Pancreas (tissue), 10 donors: Measurements from ENCODE around the gene SHMT1. TPM values are rescaled to one million over a fixed set of nuclear protein-coding genes. Genes with fewer than 3 reads are reported as not detected.

ENCODE experiments used
- ATAC-seq, 4 donors: fragments of 200-7000 bp; cut with Tn5 transposase; one replicate each; pipeline versions ENCODE4 v1.8.0 to v1.9.1; 2020; ENCODE audit warnings: mild to moderate bottlenecking in 4 of 4, moderate library complexity in 4 of 4
- DNase-seq, 6 donors: peaks; one replicate each; pipeline ENCODE4 v3.0.0-alpha.2; 2020
- FAIRE-seq: peaks from 2 replicates; lab custom pipeline; 2012; peaks lifted over from hg19 to GRCh38; lab: Jason Lieb, UNC
- H3K27ac ChIP-seq, 4 donors: fragments of 200-600 bp; sonication (generic); 1 replicate in 3 of 4; 2 replicates in 1 of 4; pipeline versions ENCODE4 v1.5.0 to v1.8.0; 2020
- H3K27me3 ChIP-seq, 4 donors: fragments of 200-600 bp; one replicate each; pipeline ENCODE4 v1.8.0; 2021
- H3K36me3 ChIP-seq, 3 donors: fragments of 200-600 bp; sonication (generic) in 1 of 3; one replicate each; pipeline versions ENCODE4 v1.5.0 to v1.8.0; 2020 to 2021
- H3K4me1 ChIP-seq, 3 donors: fragments of 200-600 bp; one replicate each; pipeline ENCODE4 v1.8.0; 2021
- H3K4me3 ChIP-seq, 4 donors: fragments of 200-600 bp; sonication (generic) in 2 of 4; one replicate each; pipeline versions ENCODE4 v1.5.0 to v1.8.0; 2020 to 2021
- H3K9me3 ChIP-seq, 4 donors: fragments of 200-600 bp; one replicate each; pipeline ENCODE4 v1.8.0; 2021
- WGBS, 2 donors: extraction: QIAGEN DNeasy Blood & Tissue Kit; methylation state at CpG; one replicate each; pipeline ENCODE4 v1.1.7; 2013; 5-methylcytosine and 5-hydroxymethylcytosine counted together
- intact Hi-C, 3 donors: fragments of 100-400 bp; cut with DNase I; formaldehyde crosslinking; loops; one replicate each; pipeline versions ENCODE4 v1.11.1 to v1.14.2; 2022
- polyA plus RNA-seq, 2 donors: library from polyadenylated mRNA; stranded (reverse); fragments of 200-250 nt; gene quantifications; one replicate each; pipeline ENCODE4 v1.2.3, GENCODE V29; 2013
- total RNA-seq, 6 donors: library from RNA; stranded (reverse); fragmentation: NEBNext Ultra II Directional in 4 of 6; extraction: Animal tissue kit (Norgen Biotek cat#: 25700) in 4 of 6; gene quantifications; one replicate each; pipeline versions ENCODE4 v1.2.1 to v1.2.4, GENCODE V29; 2021 to 2023
- TF ChIP-seq, protein P1 (sequence below), 4 donors: fragments of 200-600 bp; sonication (generic) in 3 of 4; IDR thresholded peaks; one replicate each; pipeline versions ENCODE4 v1.5.0 to v1.8.0; 2021; ENCODE audit warnings: antibody characterized with exemption in 4 of 4
- donor health status: healthy with polysubstance abuse.
- donor health status: DM: no; HTN: no; CAD: no; lungs with moderate emphysema.
- donor health status: DM: no; HTN: no; CAD: no.
- donor health status: control.
- donor health status: control.
- donor health status: Bipolar disorder and iron deficiency.
- donor health status: DM: yes; HTN: yes; CAD: no.
- donor health status: DM: no; HTN: no; CAD: no.
- donor health status: DM: no; HTN: no; CAD: no.
- donor health status: DM: yes; HTN: yes; CAD: no.

Gene SHMT1
- total and polyA plus RNA-seq, 8 donors: 5.8 to 14.3 (median 11.2) TPM

DNA sequence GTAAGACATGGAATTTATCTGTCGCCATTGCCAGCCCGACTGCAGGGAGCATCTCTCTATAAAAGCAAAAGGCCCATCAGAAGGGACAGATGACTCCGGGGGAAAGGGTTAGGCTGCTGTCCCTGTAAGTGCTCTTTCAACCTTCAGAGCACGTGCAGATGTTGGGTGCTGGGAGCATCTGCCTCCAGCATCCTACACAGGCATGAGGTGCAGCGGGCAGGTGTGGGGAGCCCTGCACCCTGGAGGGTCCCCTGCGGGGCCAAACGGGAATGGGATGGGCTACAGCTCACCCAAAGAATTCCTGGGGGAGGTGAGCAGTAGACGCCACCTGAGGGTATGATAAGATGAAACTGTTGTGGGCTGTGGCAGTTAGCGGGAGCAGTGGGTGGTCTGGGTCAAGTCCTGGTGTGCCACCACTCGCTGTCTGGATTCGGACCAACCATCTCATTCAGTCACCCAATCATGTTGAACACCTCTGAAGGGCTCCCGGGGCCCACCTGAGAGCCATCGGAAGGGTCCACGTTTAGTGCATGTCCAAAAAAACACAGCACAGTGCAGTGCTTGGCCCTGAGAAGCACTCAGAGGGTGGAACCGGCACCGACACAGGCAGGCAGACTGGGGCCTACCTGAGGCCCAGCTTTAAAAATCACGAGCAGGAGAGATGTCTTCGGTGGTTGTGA lies 44.4 kb downstream of the SHMT1 start:
- Histone ChIP-seq H3K36me3 (peaks cover 0 to 17% (median 0%) of the 10 kb centered on the region in 3 donors), H3K4me1 (peaks cover 30 to 38% (median 34%) of the 10 kb centered on the region in 3 donors), H3K9me3 (no peaks in the 10 kb centered on the region), H3K4me3 (no peak overlapping the region), H3K27ac (no peak overlapping the region), H3K27me3 (no peaks in the 10 kb centered on the region)
- peak in 1 of 6 donors; percentile 36 for DNase-seq
- 65 to 75% methylated on average over 18 of the region's 18 CpGs for WGBS, 2 donors
- intact Hi-C loops: no loop called here
- TF ChIP-seq, protein P1, sequence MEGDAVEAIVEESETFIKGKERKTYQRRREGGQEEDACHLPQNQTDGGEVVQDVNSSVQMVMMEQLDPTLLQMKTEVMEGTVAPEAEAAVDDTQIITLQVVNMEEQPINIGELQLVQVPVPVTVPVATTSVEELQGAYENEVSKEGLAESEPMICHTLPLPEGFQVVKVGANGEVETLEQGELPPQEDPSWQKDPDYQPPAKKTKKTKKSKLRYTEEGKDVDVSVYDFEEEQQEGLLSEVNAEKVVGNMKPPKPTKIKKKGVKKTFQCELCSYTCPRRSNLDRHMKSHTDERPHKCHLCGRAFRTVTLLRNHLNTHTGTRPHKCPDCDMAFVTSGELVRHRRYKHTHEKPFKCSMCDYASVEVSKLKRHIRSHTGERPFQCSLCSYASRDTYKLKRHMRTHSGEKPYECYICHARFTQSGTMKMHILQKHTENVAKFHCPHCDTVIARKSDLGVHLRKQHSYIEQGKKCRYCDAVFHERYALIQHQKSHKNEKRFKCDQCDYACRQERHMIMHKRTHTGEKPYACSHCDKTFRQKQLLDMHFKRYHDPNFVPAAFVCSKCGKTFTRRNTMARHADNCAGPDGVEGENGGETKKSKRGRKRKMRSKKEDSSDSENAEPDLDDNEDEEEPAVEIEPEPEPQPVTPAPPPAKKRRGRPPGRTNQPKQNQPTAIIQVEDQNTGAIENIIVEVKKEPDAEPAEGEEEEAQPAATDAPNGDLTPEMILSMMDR (IDR thresholded peaks at IDR 0.05): no peak
- FAIRE-seq: no peak
- ATAC-seq: no peak

DNA sequence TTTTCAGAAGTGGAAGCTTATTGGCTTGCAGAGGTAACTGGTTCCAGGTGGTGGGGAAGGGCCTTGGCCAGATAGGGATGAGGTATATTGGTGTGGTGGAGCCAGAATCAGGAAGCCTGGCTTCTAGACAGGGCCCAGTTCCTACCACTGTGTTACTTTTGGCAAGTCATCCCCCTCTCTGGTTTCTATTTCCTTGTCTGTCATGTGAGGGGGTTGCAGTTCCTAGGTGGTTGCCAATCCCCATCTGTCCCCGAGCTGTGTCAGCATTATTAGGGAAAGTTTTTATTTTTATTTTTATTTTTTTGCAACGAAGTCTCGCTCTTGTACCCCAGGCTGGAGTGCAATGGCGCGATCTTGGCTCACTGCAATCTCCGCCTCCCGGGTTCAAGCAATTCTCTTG lies 45.2 kb downstream of the SHMT1 start:
- no peaks in the 10 kb centered on the region for H3K9me3 ChIP-seq
- TF ChIP-seq, protein P1 (IDR thresholded peaks at IDR 0.05): no peak
- FAIRE-seq (no peak), DNase-seq (no peak), ATAC-seq (no peak)
- H3K4me1 ChIP-seq: peaks cover 34 to 46% (median 36%) of the 10 kb centered on the region in 3 donors
- intact Hi-C loops: no loop called here
- peaks cover 0 to 9% (median 0%) of the 10 kb centered on the region in 3 donors for H3K36me3 ChIP-seq
- H3K27me3 ChIP-seq: no peaks in the 10 kb centered on the region
- H3K4me3 ChIP-seq: peak overlapping the region in 1 of 4 donors; percentile 27
- WGBS, 2 donors: 80 to 90% methylated on average over 7 of the region's 7 CpGs
- H3K27ac ChIP-seq: no peak overlapping the region

DNA sequence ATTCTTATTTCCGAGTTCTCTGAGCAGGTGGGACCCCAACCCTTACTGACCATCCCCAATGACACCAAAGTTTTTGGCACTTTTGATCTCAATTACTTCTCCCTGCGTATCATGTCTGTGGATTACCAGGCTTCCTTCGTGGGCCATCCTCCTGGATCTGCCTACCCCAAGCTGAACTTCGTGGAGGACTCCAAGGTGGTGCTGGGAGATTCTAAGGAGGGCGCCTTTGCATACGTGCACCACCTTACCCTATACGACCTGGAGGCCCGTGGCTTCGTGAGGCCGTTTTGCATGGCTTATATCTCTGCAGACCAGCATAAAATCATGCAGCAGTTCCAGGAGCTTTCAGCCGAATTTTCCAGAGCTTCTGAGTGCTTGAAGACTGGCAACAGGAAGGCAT lies 47.4 kb downstream of the SHMT1 start:
- DNase-seq (no peak), FAIRE-seq (no peak), ATAC-seq (no peak)
- 44 to 50% methylated on average over 11 of the region's 11 CpGs for WGBS, 2 donors
- intact Hi-C loops: no loop called here
- peaks cover 34 to 51% (median 40%) of the 10 kb centered on the region in 3 donors for H3K4me1 ChIP-seq
- no peaks in the 10 kb centered on the region for H3K9me3 ChIP-seq
- TF ChIP-seq, protein P1 (IDR thresholded peaks at IDR 0.05): no peak
- H3K4me3 ChIP-seq: peak overlapping the region; percentile 80 to 88 (median 82)
- no peaks in the 10 kb centered on the region for H3K36me3 ChIP-seq
- no peaks in the 10 kb centered on the region for H3K27me3 ChIP-seq
- H3K27ac ChIP-seq: peak overlapping the region in 2 of 4 donors; percentile 84 to 86

DNA sequence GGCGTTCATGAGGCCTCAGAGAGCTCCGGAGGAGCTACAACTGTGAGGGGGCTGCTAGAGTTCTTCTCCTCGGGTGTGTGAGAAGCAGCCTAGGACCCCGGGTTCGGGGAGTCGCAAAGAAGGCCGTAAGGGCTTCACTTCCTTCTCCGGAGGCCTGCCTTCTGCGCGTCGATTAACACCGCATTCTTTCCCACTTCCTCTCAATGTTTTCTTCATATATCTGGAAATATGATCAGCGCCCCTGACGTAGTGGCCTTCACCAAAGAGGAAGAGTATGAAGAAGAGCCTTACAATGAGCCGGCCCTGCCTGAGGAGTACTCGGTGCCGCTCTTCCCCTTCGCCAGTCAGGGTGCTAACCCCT lies 47.8 kb downstream of the SHMT1 start:
- ATAC-seq (peak in 2 of 4 donors; percentile 8 to 14), DNase-seq (no peak), FAIRE-seq (no peak)
- Histone ChIP-seq H3K4me3 (peak overlapping the region; percentile 80 to 88 (median 82)), H3K9me3 (no peaks in the 10 kb centered on the region), H3K36me3 (no peaks in the 10 kb centered on the region), H3K27me3 (no peaks in the 10 kb centered on the region), H3K27ac (peak overlapping the region; percentile 66 to 86 (median 84)), H3K4me1 (peaks cover 34 to 51% (median 40%) of the 10 kb centered on the region in 3 donors)
- intact Hi-C loops: no loop called here
- TF ChIP-seq, protein P1 (IDR thresholded peaks at IDR 0.05): no peak
- 4 to 6% methylated on average over 18 of the region's 18 CpGs for WGBS, 2 donors
